Ishikawa (cell line): ENCODE results near the gene GRID2.

Experiments
- CEBPB ChIP-seq: IDR thresholded peaks from 2 replicates; pipeline ENCODE4 v1.6.1; 2012
- CREB1 ChIP-seq: IDR thresholded peaks from 2 replicates; pipeline ENCODE4 v1.6.1; 2012; ENCODE audit warnings: low read depth
- EGR1 ChIP-seq: IDR thresholded peaks from 2 replicates; pipeline ENCODE4 v1.6.1; 2012
- EP300 ChIP-seq: IDR thresholded peaks from 2 replicates; pipeline ENCODE4 v1.6.1; 2012; ENCODE audit warnings: borderline replicate concordance
- FOXM1 ChIP-seq: IDR thresholded peaks from 2 replicates; pipeline ENCODE4 v1.6.1; 2012; ENCODE audit warnings: low read depth, borderline replicate concordance
- NFIC ChIP-seq: IDR thresholded peaks from 2 replicates; pipeline ENCODE4 v1.6.1; 2012
- RAD21 ChIP-seq: IDR thresholded peaks from 2 replicates; pipeline ENCODE4 v1.6.1; 2012; ENCODE audit warnings: low read depth
- TAF1 ChIP-seq: IDR thresholded peaks from 2 replicates; pipeline ENCODE4 v1.6.1; 2012; ENCODE audit warnings: low read depth, mild to moderate bottlenecking
- TCF12 ChIP-seq: IDR thresholded peaks from 2 replicates; pipeline ENCODE4 v1.6.1; 2012; ENCODE audit warnings: low read depth
- TEAD4 ChIP-seq: IDR thresholded peaks from 2 replicates; pipeline ENCODE4 v1.6.1; 2012
- YY1 ChIP-seq: IDR thresholded peaks from 2 replicates; pipeline ENCODE4 v1.6.1; 2012; ENCODE audit warnings: low read depth
- ZBTB7A ChIP-seq: IDR thresholded peaks from 2 replicates; pipeline ENCODE4 v1.6.1; 2012; ENCODE audit warnings: low read depth
- TF ChIP-seq, protein P1 (sequence below): IDR thresholded peaks from 2 replicates; pipeline ENCODE4 v1.6.1; 2012
- TF ChIP-seq, protein P2 (sequence below): IDR thresholded peaks from 2 replicates; pipeline ENCODE4 v1.6.1; 2012
- TF ChIP-seq, protein P3 (sequence below): IDR thresholded peaks from 2 replicates; pipeline ENCODE4 v1.6.1; 2012; ENCODE audit warnings: low read depth, mild to moderate bottlenecking

Gene GRID2

DNA sequence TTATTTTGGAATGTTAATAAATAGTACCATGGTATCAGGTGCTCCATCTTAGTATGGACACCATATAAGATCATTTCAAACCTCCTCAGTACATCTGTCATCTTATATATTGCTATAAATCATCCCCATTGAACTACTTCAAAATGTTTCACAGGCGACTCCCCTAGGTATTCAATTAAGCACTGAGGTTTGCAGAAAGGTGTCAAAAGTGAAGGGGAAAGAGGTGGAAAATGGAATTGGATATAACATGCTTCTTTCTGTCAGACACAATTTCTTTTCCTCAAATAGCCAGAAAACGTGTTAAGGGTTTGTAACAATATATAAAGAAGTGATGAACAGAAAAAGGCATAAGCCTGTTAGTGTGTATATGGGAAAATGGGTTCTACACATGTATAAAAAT is 325.5 kb downstream of the GRID2 start:
- TF ChIP-seq TEAD4, result no peak
- TF ChIP-seq CREB1, result no peak
- TF ChIP-seq FOXM1, result no peak
- TF ChIP-seq NFIC, result no peak
- no peak for TF ChIP-seq YY1
- TF ChIP-seq, protein P1, sequence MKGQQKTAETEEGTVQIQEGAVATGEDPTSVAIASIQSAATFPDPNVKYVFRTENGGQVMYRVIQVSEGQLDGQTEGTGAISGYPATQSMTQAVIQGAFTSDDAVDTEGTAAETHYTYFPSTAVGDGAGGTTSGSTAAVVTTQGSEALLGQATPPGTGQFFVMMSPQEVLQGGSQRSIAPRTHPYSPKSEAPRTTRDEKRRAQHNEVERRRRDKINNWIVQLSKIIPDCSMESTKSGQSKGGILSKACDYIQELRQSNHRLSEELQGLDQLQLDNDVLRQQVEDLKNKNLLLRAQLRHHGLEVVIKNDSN, result no peak
- no peak for TF ChIP-seq RAD21
- no peak for TF ChIP-seq EGR1
- no peak for TF ChIP-seq CEBPB
- TF ChIP-seq TCF12, result no peak
- TF ChIP-seq, protein P2, sequence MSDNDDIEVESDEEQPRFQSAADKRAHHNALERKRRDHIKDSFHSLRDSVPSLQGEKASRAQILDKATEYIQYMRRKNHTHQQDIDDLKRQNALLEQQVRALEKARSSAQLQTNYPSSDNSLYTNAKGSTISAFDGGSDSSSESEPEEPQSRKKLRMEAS, result no peak
- TF ChIP-seq EP300, result no peak
- TF ChIP-seq ZBTB7A, result no peak
- TF ChIP-seq, protein P3, sequence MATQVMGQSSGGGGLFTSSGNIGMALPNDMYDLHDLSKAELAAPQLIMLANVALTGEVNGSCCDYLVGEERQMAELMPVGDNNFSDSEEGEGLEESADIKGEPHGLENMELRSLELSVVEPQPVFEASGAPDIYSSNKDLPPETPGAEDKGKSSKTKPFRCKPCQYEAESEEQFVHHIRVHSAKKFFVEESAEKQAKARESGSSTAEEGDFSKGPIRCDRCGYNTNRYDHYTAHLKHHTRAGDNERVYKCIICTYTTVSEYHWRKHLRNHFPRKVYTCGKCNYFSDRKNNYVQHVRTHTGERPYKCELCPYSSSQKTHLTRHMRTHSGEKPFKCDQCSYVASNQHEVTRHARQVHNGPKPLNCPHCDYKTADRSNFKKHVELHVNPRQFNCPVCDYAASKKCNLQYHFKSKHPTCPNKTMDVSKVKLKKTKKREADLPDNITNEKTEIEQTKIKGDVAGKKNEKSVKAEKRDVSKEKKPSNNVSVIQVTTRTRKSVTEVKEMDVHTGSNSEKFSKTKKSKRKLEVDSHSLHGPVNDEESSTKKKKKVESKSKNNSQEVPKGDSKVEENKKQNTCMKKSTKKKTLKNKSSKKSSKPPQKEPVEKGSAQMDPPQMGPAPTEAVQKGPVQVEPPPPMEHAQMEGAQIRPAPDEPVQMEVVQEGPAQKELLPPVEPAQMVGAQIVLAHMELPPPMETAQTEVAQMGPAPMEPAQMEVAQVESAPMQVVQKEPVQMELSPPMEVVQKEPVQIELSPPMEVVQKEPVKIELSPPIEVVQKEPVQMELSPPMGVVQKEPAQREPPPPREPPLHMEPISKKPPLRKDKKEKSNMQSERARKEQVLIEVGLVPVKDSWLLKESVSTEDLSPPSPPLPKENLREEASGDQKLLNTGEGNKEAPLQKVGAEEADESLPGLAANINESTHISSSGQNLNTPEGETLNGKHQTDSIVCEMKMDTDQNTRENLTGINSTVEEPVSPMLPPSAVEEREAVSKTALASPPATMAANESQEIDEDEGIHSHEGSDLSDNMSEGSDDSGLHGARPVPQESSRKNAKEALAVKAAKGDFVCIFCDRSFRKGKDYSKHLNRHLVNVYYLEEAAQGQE, result no peak
- no peak for TF ChIP-seq TAF1

DNA sequence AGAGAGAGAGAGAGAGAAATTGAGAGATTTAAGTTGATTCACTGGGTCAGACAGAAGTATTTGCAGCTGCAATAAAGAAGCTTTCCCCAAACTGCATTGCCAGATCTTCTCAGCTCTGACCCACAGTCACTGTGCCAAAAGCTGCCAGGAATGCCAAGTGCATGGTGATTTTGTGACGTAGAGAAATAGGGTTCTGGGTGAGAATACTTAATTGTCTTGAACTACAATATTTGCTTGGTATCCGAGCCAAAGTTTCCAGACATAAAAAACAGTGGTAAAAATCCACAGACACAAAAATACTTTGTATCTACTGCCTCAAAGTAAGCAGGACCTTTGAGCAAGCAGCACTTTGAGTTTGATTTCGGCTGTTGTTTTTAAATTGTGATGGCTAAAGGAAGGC is 331.1 kb downstream of the GRID2 start:
- TF ChIP-seq TEAD4 (no peak), TAF1 (no peak), NFIC (no peak), CEBPB (no peak), EP300 (no peak), RAD21 (no peak), EGR1 (no peak), ZBTB7A (no peak), TCF12 (no peak), FOXM1 (no peak), CREB1 (no peak)
- TF ChIP-seq, protein P3, result no peak
- TF ChIP-seq, protein P2, result no peak
- TF ChIP-seq, protein P1, result no peak

DNA sequence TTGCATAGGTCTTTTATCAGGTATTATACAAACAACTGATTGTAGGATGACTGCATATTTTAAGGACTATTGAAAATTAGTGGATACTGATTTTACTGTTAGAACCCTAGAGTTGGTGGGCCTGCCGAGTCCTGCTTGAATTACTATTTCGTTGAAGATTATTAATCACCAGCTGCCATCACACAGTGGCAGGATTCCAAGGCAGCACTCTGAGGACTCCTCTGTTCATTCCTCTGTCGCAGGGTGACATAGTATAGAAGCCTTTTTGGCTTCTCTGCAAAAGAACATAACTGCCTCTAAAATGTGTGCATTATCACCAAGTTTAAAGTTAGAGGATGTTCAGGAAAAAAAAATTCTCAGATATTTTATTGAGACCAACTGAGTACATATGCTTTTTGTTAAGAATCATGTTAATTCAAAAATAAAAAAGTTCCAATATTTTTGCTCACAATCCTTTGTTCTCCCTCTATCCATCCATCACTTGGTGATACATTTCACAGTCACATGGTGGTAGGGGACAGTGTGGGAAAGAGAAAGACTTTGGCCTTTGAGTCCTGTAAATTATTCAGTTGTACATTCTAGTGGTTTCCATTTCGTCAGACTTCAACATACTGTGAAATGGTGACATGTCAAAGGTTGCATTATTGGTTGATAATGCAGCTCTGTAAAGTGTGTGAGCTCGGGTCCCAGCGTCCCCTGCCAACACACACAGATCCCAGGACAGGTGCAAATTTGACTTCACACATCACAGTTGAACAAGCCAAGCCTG is 332.5 kb downstream of the GRID2 start:
- no peak for TF ChIP-seq RAD21
- TF ChIP-seq CREB1, result no peak
- TF ChIP-seq TCF12, result no peak
- TF ChIP-seq, protein P3, result no peak
- no peak for TF ChIP-seq TEAD4

DNA sequence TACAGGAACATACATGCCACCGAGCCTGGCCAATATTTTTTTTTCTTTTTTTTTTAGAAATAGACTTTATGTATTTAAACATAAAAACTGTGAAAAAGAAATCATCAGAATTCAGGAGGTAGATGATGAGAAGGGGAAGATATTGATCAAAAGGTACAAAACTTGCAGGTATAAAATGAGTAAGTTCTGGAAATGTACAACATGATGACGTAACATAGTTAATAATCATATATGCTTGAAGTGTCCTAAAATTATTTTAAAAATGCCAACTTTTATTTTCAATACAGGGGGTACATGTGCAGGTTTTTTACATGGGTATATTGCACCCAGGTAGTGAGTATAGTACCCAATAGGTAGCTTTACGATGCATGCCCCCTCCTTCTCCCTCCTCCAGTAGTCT is 337.6 kb downstream of the GRID2 start:
- no peak for TF ChIP-seq EP300
- no peak for TF ChIP-seq EGR1
- TF ChIP-seq ZBTB7A, result no peak
- no peak for TF ChIP-seq CEBPB
- no peak for TF ChIP-seq CREB1
- TF ChIP-seq TCF12, result no peak
- no peak for TF ChIP-seq RAD21
- TF ChIP-seq, protein P1, result no peak
- TF ChIP-seq, protein P3, result no peak
- TF ChIP-seq, protein P2, result no peak
- no peak for TF ChIP-seq FOXM1
- no peak for TF ChIP-seq YY1
- TF ChIP-seq TAF1, result no peak
- no peak for TF ChIP-seq NFIC
- no peak for TF ChIP-seq TEAD4
